ENCODE measurements around the gene BICRAL.

DNA sequence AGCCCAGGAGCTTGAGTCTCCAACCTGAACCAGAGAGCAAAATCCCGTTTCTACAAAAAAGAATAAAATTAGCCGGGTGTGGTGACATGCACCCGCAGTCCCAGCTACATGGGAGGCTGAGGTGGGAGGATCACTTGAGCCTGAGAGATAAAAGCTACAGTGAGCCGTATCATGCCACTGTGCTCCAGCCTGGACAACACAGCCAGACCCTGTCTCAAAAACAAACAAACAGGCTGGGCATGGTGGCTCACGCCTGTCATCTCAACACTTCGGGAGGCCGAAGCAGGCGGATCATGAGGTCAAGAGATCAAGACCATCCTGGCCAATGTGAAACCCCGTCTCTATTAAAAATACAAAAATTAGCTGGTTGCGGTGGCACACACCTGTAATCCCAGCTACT, 122.6 kb downstream of the BICRAL start:
- TF ChIP-seq, protein P1, sequence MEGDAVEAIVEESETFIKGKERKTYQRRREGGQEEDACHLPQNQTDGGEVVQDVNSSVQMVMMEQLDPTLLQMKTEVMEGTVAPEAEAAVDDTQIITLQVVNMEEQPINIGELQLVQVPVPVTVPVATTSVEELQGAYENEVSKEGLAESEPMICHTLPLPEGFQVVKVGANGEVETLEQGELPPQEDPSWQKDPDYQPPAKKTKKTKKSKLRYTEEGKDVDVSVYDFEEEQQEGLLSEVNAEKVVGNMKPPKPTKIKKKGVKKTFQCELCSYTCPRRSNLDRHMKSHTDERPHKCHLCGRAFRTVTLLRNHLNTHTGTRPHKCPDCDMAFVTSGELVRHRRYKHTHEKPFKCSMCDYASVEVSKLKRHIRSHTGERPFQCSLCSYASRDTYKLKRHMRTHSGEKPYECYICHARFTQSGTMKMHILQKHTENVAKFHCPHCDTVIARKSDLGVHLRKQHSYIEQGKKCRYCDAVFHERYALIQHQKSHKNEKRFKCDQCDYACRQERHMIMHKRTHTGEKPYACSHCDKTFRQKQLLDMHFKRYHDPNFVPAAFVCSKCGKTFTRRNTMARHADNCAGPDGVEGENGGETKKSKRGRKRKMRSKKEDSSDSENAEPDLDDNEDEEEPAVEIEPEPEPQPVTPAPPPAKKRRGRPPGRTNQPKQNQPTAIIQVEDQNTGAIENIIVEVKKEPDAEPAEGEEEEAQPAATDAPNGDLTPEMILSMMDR (IDR thresholded peaks at IDR 0.05) = no peak
- no peak for TF ChIP-seq POLR2A (IDR thresholded peaks at IDR 0.05)
- TF ChIP-seq POLR2AphosphoS5 (IDR thresholded peaks at IDR 0.05) = no peak

Data from breast epithelium (tissue), 3 donors.